NT2/D1 (cell line): ENCODE results near the gene THYN1.

Experiments
- YY1 ChIP-seq: IDR thresholded peaks from 2 replicates; pipeline ENCODE4 v1.6.1; 2011; ENCODE audit not compliant: insufficient read length, insufficient read depth
- ZNF274 ChIP-seq: IDR thresholded peaks from 2 replicates; pipeline ENCODE4 v1.6.1; 2011; ENCODE audit warnings: mild to moderate bottlenecking, low read depth, low read length

GRCh38 chr11:134206185-134206584 lies 47.0 kb downstream of the THYN1 start:
- TF ChIP-seq ZNF274, result no peak
- no peak for TF ChIP-seq YY1
